Measurements from ENCODE around the gene RASA2. TPM values are rescaled to one million over a fixed set of nuclear protein-coding genes. Genes with fewer than 3 reads are reported as not detected.

Gene RASA2
- total RNA-seq, 1 donor from 2014 or later = 9.9 TPM

- Mint-ChIP-seq H3K27ac (ENCODE audit: unreplicated experiment) (no peak overlapping the region), H3K36me3 (ENCODE audit: unreplicated experiment) (no peaks in the 10 kb centered on the region), H3K4me1 (ENCODE audit: unreplicated experiment) (peaks cover 10% of the 10 kb centered on the region), H3K27me3 (ENCODE audit: unreplicated experiment) (no peaks in the 10 kb centered on the region), H3K4me3 (ENCODE audit: unreplicated experiment) (no peak overlapping the region), H3K9me3 (ENCODE audit: unreplicated experiment) (no peaks in the 10 kb centered on the region)
- DNase-seq (ENCODE audit: extremely low spot score, unreplicated experiment) = no peak
- no peak for TF ChIP-seq CTCF (IDR thresholded peaks at IDR 0.05)
Measured at GRCh38 chr3:141452773-141453172, 34.1 kb upstream of the RASA2 start.

- Mint-ChIP-seq H3K4me1 (ENCODE audit: unreplicated experiment) (peaks cover 10% of the 10 kb centered on the region), H3K27ac (ENCODE audit: unreplicated experiment) (no peak overlapping the region), H3K36me3 (ENCODE audit: unreplicated experiment) (no peaks in the 10 kb centered on the region), H3K27me3 (ENCODE audit: unreplicated experiment) (no peaks in the 10 kb centered on the region), H3K4me3 (ENCODE audit: unreplicated experiment) (no peak overlapping the region), H3K9me3 (ENCODE audit: unreplicated experiment) (no peaks in the 10 kb centered on the region)
- TF ChIP-seq CTCF (IDR thresholded peaks at IDR 0.05) = no peak
- no peak for DNase-seq (ENCODE audit: extremely low spot score, unreplicated experiment)
Measured at GRCh38 chr3:141454054-141454453, 32.8 kb upstream of the RASA2 start.

GRCh38 chr3:141454906-141455602 is 31.8 kb upstream of the RASA2 start:
- Mint-ChIP-seq H3K36me3 (ENCODE audit: unreplicated experiment) (no peaks in the 10 kb centered on the region), H3K4me1 (ENCODE audit: unreplicated experiment) (peaks cover 10% of the 10 kb centered on the region), H3K9me3 (ENCODE audit: unreplicated experiment) (no peaks in the 10 kb centered on the region), H3K27ac (ENCODE audit: unreplicated experiment) (no peak overlapping the region), H3K4me3 (ENCODE audit: unreplicated experiment) (no peak overlapping the region), H3K27me3 (ENCODE audit: unreplicated experiment) (no peaks in the 10 kb centered on the region)
- peak; percentile 71 for TF ChIP-seq CTCF (IDR thresholded peaks at IDR 0.05)
- no peak for DNase-seq (ENCODE audit: extremely low spot score, unreplicated experiment)

GRCh38 chr3:141455603-141456300 is 31.1 kb upstream of the RASA2 start:
- Mint-ChIP-seq H3K4me3 (ENCODE audit: unreplicated experiment) (no peak overlapping the region), H3K27ac (ENCODE audit: unreplicated experiment) (no peak overlapping the region)
- no peak for DNase-seq (ENCODE audit: extremely low spot score, unreplicated experiment)

More at GRCh38 chr3:141455603-141456300, 31.1 kb upstream of the RASA2 start:
- Mint-ChIP-seq H3K27me3 (ENCODE audit: unreplicated experiment) (no peaks in the 10 kb centered on the region), H3K36me3 (ENCODE audit: unreplicated experiment) (no peaks in the 10 kb centered on the region), H3K4me1 (ENCODE audit: unreplicated experiment) (peaks cover 10% of the 10 kb centered on the region), H3K9me3 (ENCODE audit: unreplicated experiment) (no peaks in the 10 kb centered on the region)
- no peak for TF ChIP-seq CTCF (IDR thresholded peaks at IDR 0.05)

All from osteocyte (in vitro differentiated cells).